Calu3 (cell line): ENCODE data around the gene XAF1. TPM values are rescaled to one million over a fixed set of nuclear protein-coding genes. Genes with fewer than 3 reads are reported as not detected.

Experiments
- Bru-seq: library from RNA; stranded (reverse); fragments of 400-500 nt; gene quantifications from one replicate; lab custom pipeline; 2021; lab: Mats Ljungman, UMichigan
- BruChase-seq, 2 experiments: library from RNA; stranded (reverse); fragments of 400-500 nt; gene quantifications; one replicate each; lab custom pipeline; 2021; lab: Mats Ljungman, UMichigan
- BruUV-seq: library from RNA; stranded (reverse); fragments of 400-500 nt; replicated peaks from 2 replicates; lab custom pipeline; 2021; lab: Mats Ljungman, UMichigan
- CTCF ChIA-PET: fragments of 300-600 bp; sonication (Branson Sonifier 250); formaldehyde crosslinking; loops from one replicate; lab custom pipeline; 2022; ENCODE audit warnings: antibody characterized with exemption; lab: Charles Lee
- DNase-seq: peaks from one replicate; pipeline ENCODE4 v3.0.0; 2022
- H3K27ac Mint-ChIP-seq: one replicate; pipeline ENCODE4 v1.8.0; 2022; ENCODE audit warnings: mixed read lengths; ENCODE audit not compliant: unreplicated experiment
- H3K27me3 Mint-ChIP-seq: one replicate; pipeline ENCODE4 v1.8.0; 2022; ENCODE audit warnings: mixed read lengths; ENCODE audit not compliant: unreplicated experiment
- H3K36me3 Mint-ChIP-seq: one replicate; pipeline ENCODE4 v1.8.0; 2022; ENCODE audit warnings: mild to moderate bottlenecking, moderate library complexity, mixed read lengths; ENCODE audit not compliant: insufficient read depth, unreplicated experiment
- H3K4me1 Mint-ChIP-seq: one replicate; pipeline ENCODE4 v1.8.0; 2022; ENCODE audit warnings: mild to moderate bottlenecking, low read depth, mixed read lengths; ENCODE audit not compliant: unreplicated experiment
- H3K4me3 Mint-ChIP-seq: one replicate; pipeline ENCODE4 v1.8.0; 2022; ENCODE audit warnings: mild to moderate bottlenecking, low read depth, moderate library complexity, mixed read lengths; ENCODE audit not compliant: unreplicated experiment
- H3K9me3 Mint-ChIP-seq: one replicate; pipeline ENCODE4 v1.8.0; 2022; ENCODE audit warnings: low read depth, mixed read lengths; ENCODE audit not compliant: unreplicated experiment
- intact Hi-C: fragments of 100-400 bp; cut with micrococcal nuclease; formaldehyde crosslinking; loops from one replicate; pipeline ENCODE4 v1.10.0; 2022; ENCODE audit not compliant: unreplicated experiment
- long read RNA-seq: library from polyadenylated mRNA; stranded (forward); transcript quantifications from one replicate; pipeline ENCODE4 v2.0.0, GENCODE V29; 2022
- total RNA-seq: library from RNA; stranded (reverse); gene quantifications from 2 replicates; pipeline ENCODE4 v1.2.3, GENCODE V29; 2022
- TF ChIP-seq, protein P1 (sequence below): fragments of 200-600 bp; IDR thresholded peaks from one replicate; pipeline ENCODE4 v1.8.0; 2022; ENCODE audit warnings: antibody characterized with exemption; ENCODE audit not compliant: unreplicated experiment

Gene XAF1, protein sequence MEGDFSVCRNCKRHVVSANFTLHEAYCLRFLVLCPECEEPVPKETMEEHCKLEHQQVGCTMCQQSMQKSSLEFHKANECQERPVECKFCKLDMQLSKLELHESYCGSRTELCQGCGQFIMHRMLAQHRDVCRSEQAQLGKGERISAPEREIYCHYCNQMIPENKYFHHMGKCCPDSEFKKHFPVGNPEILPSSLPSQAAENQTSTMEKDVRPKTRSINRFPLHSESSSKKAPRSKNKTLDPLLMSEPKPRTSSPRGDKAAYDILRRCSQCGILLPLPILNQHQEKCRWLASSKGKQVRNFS
- 57.1 and 168 TPM in 2 replicates for total RNA-seq
- Bru-seq, nascent RNA: percentile 95 among the genes with signal in this experiment
- BruChase-seq, experiment 1, labeled RNA remaining after a 6-hour chase: percentile 90 among the genes with signal in this experiment
- BruChase-seq, experiment 2, labeled RNA remaining after a 2-hour chase: percentile 86 among the genes with signal in this experiment
- long read RNA-seq, transcript XAF1-202 (7 exons, 3,623 nt): major isoform, 11 of 101 reads
- long read RNA-seq, partial matches to known transcripts: 3 of 101 reads
- long read RNA-seq, other reads (novel, unspliced or antisense): 86 of 101 reads

DNA sequence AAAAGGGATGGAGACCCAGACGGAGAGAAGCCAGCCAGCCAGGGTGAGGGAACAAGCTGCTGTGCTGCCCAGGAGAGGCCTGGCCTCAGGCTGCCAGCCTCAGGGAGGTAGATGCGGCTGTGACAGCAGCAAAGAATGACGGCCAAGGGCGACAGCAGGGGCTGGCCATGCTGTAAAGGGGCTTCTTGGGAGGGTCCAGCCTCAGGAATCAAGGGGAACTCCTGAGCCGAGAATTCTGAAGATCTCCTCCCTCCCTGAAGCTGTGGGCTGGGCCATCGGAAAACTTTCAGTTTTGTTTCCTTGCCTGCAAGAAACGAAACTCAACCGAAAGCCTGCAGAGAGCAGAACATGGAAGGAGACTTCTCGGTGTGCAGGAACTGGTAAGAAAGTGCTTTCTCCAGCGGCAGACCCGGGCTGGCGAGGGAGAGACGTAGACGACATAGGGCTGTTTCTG is at the start of gene XAF1:
XAF1 (plus strand) TSS at position 316 of the 454 bp plus-strand sequence; CDS start at position 349, 33 bp downstream.
- Mint-ChIP-seq H3K27ac (peak within 1 kb of the TSS; percentile 91), H3K27me3 (peaks cover 13% of the 10 kb centered on the region), H3K4me3 (peak within 1 kb of the TSS; percentile 84), H3K9me3 (no peaks in the 10 kb centered on the region), H3K36me3 (peaks cover 15% of the 10 kb centered on the region), H3K4me1 (peaks cover 25% of the 10 kb centered on the region)
- peak; percentile 21 for DNase-seq
- no TSS peak for BruUV-seq
- TF ChIP-seq, protein P1, sequence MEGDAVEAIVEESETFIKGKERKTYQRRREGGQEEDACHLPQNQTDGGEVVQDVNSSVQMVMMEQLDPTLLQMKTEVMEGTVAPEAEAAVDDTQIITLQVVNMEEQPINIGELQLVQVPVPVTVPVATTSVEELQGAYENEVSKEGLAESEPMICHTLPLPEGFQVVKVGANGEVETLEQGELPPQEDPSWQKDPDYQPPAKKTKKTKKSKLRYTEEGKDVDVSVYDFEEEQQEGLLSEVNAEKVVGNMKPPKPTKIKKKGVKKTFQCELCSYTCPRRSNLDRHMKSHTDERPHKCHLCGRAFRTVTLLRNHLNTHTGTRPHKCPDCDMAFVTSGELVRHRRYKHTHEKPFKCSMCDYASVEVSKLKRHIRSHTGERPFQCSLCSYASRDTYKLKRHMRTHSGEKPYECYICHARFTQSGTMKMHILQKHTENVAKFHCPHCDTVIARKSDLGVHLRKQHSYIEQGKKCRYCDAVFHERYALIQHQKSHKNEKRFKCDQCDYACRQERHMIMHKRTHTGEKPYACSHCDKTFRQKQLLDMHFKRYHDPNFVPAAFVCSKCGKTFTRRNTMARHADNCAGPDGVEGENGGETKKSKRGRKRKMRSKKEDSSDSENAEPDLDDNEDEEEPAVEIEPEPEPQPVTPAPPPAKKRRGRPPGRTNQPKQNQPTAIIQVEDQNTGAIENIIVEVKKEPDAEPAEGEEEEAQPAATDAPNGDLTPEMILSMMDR: no peak
- intact Hi-C loops: no loop called here
- CTCF ChIA-PET: interaction anchor here (0.6 kb wide), 1 partner anchor 34 kb away, joined by 5 read pairs; no protein-coding TSS in a partner anchor

DNA sequence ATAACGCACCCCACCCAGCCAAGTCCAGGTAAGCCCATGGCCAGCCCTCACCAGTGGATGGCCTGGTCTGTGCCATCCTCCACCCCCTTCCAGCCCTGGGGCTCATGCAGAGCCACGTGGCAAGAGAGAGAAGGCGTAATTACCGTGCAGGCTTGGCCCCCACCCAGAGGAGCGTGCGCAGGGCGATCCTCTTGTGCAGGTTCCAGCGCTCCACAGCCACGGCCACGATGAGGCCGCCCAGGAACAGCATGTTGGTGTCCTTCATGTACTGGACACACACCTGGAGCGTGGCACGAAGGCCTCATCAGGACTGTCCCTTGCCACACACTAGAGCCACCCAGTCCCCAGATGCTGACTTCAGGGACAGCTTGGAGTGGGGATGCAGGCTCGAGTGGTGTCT is 49.3 kb upstream of the XAF1 start:
- no TSS peak for BruUV-seq
- DNase-seq: no peak
- Mint-ChIP-seq H3K36me3 (peaks cover 4% of the 10 kb centered on the region), H3K4me1 (peaks cover 6% of the 10 kb centered on the region), H3K27ac (no peak overlapping the region), H3K27me3 (peaks cover 66% of the 10 kb centered on the region), H3K4me3 (no peak overlapping the region), H3K9me3 (no peaks in the 10 kb centered on the region)
- TF ChIP-seq, protein P1: no peak
- CTCF ChIA-PET: no interaction called here
- intact Hi-C loops: no loop called here

DNA sequence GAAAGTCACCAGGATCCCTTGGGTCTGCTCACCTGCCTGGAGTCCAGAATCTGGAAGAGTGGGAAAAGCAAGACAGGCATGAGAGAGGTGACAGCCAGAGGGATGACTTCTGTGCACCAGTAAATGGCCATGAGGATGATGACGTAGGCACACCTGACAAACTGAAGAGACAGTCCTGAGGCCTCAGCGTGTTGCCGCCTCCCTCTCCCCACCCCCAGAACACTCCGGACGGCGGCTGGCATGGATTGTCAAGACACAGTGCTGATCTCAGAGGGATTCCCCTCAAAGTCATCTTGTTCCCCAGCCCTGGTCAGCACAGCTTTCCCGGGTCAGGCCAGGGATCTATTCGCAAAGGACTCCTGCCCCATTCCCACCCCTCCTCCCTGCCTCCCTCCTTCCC is 48.9 kb upstream of the XAF1 start:
- peaks cover 5% of the 10 kb centered on the region for H3K36me3 Mint-ChIP-seq
- H3K27me3 Mint-ChIP-seq: peaks cover 66% of the 10 kb centered on the region
- CTCF ChIA-PET: no interaction called here
- peaks cover 9% of the 10 kb centered on the region for H3K4me1 Mint-ChIP-seq
- H3K4me3 Mint-ChIP-seq: no peak overlapping the region
- no peak for DNase-seq
- intact Hi-C loops: no loop called here
- no peak overlapping the region for H3K27ac Mint-ChIP-seq
- H3K9me3 Mint-ChIP-seq: no peaks in the 10 kb centered on the region
- no TSS peak for BruUV-seq
- TF ChIP-seq, protein P1: no peak

DNA sequence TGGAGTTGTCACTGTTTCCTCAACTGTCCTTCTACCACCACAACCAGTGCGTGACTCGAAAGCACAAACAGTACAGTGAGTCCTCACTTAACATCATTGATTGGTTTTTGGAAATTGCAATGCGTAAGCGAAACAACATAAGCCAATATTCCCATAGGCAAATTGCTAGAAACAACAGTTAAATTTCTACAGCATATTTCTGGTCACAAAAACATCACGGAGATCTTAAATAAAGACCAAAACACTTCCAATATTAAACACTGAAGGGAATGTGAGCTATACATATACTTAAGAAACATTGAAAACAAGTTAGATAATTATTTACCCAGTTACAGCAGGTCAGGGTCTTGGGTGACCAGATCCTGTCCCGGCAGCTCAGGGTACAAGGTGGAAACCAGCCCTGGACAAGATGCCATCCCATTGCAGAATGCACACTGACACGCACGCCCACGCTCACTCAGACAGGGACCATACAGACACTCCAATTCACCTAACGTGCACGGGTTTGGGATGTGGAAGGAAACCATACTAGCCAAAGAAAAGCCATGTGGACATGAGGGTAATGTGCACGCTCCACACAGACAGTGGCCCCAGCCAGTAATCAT is 47.4 kb upstream of the XAF1 start:
- Mint-ChIP-seq H3K4me3 (no peak overlapping the region), H3K27me3 (peaks cover 63% of the 10 kb centered on the region), H3K4me1 (peaks cover 9% of the 10 kb centered on the region), H3K9me3 (no peaks in the 10 kb centered on the region), H3K27ac (no peak overlapping the region), H3K36me3 (peaks cover 5% of the 10 kb centered on the region)
- BruUV-seq: no TSS peak
- no peak for DNase-seq
- intact Hi-C loops: no loop called here
- TF ChIP-seq, protein P1: no peak
- CTCF ChIA-PET: no interaction called here
